CD8-positive, alpha-beta memory T cell (primary cell): Measurements from ENCODE around the gene ZNF518A. TPM values are rescaled to one million over a fixed set of nuclear protein-coding genes. Genes with fewer than 3 reads are reported as not detected.

ENCODE experiments used
- CTCF ChIA-PET: fragments of 350-600 bp; sonication (Branson Sonifier 250); formaldehyde crosslinking; loops from one replicate; lab custom pipeline; 2021; ENCODE audit warnings: antibody characterized with exemption; lab: Charles Lee
- POLR2A ChIA-PET: fragments of 350-600 bp; sonication (Branson Sonifier 250); formaldehyde crosslinking; loops from one replicate; lab custom pipeline; 2021; ENCODE audit warnings: antibody characterized with exemption; lab: Charles Lee
- DNase-seq, 5 donors: peaks; one replicate each; pipeline versions ENCODE4 v3.0.0 to v3.0.0-alpha.2; 2020 to 2022; ENCODE audit warnings: mixed read lengths in 1 of 5
- H3K27ac ChIP-seq: one replicate; pipeline ENCODE4 v1.7.0; 2013; ENCODE audit warnings: low read depth, mild to moderate bottlenecking, low read length, moderate library complexity
- H3K27me3 ChIP-seq: 2 replicates; pipeline ENCODE4 v1.7.0; 2013; ENCODE audit warnings: low read length, mild to moderate bottlenecking; ENCODE audit not compliant: insufficient read depth, poor library complexity, severe bottlenecking
- H3K36me3 ChIP-seq: 2 replicates; pipeline ENCODE4 v1.7.0; 2013; ENCODE audit warnings: mild to moderate bottlenecking, low read length, moderate library complexity; ENCODE audit not compliant: insufficient read depth
- H3K4me1 ChIP-seq: 2 replicates; pipeline ENCODE4 v1.7.0; 2013; ENCODE audit warnings: mild to moderate bottlenecking, low read length, moderate library complexity; ENCODE audit not compliant: insufficient read depth
- H3K4me3 ChIP-seq: 2 replicates; pipeline ENCODE4 v1.7.0; 2013; ENCODE audit warnings: mild to moderate bottlenecking, low read length
- H3K9me3 ChIP-seq: 2 replicates; pipeline ENCODE4 v1.7.0; 2013; ENCODE audit warnings: mild to moderate bottlenecking, low read length
- H3K27ac Mint-ChIP-seq, 8 donors: one replicate each; pipeline ENCODE4 v1.8.0; 2020 to 2021; ENCODE audit warnings: mixed read lengths in 8 of 8, mild to moderate bottlenecking in 6 of 8, inconsistent platforms in 3 of 8, moderate library complexity in 3 of 8
- H3K27me3 Mint-ChIP-seq, 2 donors: one replicate each; pipeline ENCODE4 v1.8.0; 2020 to 2021; ENCODE audit warnings: mixed read lengths in 2 of 2, mild to moderate bottlenecking in 1 of 2, moderate library complexity in 1 of 2
- H3K36me3 Mint-ChIP-seq, 3 donors: one replicate each; pipeline ENCODE4 v1.8.0; 2020 to 2021; ENCODE audit warnings: mixed read lengths in 3 of 3, inconsistent platforms in 1 of 3, mild to moderate bottlenecking in 1 of 3
- H3K4me1 Mint-ChIP-seq, 3 donors: one replicate each; pipeline ENCODE4 v1.8.0; 2020 to 2021; ENCODE audit warnings: mixed read lengths in 3 of 3, inconsistent platforms in 1 of 3, mild to moderate bottlenecking in 1 of 3
- H3K4me3 Mint-ChIP-seq, 7 donors: one replicate each; pipeline ENCODE4 v1.8.0; 2020 to 2021; ENCODE audit warnings: mixed read lengths in 7 of 7, mild to moderate bottlenecking in 6 of 7, moderate library complexity in 4 of 7, inconsistent platforms in 2 of 7
- H3K9me3 Mint-ChIP-seq, 5 donors: one replicate each; pipeline ENCODE4 v1.8.0; 2020 to 2022; ENCODE audit warnings: mixed read lengths in 5 of 5, mild to moderate bottlenecking in 3 of 5, moderate library complexity in 2 of 5, inconsistent platforms in 1 of 5
- polyA plus RNA-seq: library from polyadenylated mRNA; unstranded; fragments of 300-500 nt; fragmentation: Illumina TruSeq; gene quantifications from one replicate; pipeline ENCODE4 v1.2.3, GENCODE V29; 2021
- total RNA-seq, 2 experiments: library from RNA; stranded (reverse); gene quantifications; one replicate each; pipeline ENCODE4 v1.2.3, GENCODE V29; 2021

ZNF518A gene
- total and polyA plus RNA-seq, 3 experiments from 2014 or later, result 9.0 to 15.7 (median 15.0) TPM

DNA sequence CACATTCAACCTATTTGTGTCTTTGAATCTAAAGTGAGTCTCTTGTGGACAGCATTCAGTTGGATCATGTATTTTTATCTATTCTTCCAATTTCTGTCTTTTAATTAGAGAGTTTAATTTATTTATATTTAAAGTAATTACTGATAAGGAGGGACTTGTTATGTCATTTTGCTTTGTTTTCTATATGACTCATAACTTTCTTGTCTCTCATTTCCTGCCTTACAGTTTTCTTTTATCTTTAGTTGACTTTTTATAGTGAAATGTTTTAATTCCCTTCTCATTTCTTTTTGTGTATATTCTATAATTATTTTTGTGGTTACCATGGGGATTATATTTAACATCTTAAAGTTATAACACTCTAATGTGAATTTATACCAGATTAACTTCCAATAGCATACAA lies 7.3 kb upstream of the ZNF518A start:
- H3K27me3 ChIP-seq, result peaks cover 14% of the 10 kb centered on the region
- Mint-ChIP-seq H3K36me3 (peaks cover 0 to 6% (median 3%) of the 10 kb centered on the region in 3 donors), H3K4me3 (no peak overlapping the region), H3K27ac (no peak overlapping the region), H3K4me1 (no peaks in the 10 kb centered on the region), H3K27me3 (peaks cover 52 to 90% of the 10 kb centered on the region in 2 donors), H3K9me3 (peaks cover 0 to 3% (median 0%) of the 10 kb centered on the region in 5 donors)
- CTCF ChIA-PET, result no interaction called here
- H3K4me1 ChIP-seq, result no peaks in the 10 kb centered on the region
- no peaks in the 10 kb centered on the region for H3K36me3 ChIP-seq
- no peak overlapping the region for H3K27ac ChIP-seq
- no peak for DNase-seq
- POLR2A ChIA-PET, result no interaction called here
- H3K9me3 ChIP-seq, result no peaks in the 10 kb centered on the region
- H3K4me3 ChIP-seq, result no peak overlapping the region

DNA sequence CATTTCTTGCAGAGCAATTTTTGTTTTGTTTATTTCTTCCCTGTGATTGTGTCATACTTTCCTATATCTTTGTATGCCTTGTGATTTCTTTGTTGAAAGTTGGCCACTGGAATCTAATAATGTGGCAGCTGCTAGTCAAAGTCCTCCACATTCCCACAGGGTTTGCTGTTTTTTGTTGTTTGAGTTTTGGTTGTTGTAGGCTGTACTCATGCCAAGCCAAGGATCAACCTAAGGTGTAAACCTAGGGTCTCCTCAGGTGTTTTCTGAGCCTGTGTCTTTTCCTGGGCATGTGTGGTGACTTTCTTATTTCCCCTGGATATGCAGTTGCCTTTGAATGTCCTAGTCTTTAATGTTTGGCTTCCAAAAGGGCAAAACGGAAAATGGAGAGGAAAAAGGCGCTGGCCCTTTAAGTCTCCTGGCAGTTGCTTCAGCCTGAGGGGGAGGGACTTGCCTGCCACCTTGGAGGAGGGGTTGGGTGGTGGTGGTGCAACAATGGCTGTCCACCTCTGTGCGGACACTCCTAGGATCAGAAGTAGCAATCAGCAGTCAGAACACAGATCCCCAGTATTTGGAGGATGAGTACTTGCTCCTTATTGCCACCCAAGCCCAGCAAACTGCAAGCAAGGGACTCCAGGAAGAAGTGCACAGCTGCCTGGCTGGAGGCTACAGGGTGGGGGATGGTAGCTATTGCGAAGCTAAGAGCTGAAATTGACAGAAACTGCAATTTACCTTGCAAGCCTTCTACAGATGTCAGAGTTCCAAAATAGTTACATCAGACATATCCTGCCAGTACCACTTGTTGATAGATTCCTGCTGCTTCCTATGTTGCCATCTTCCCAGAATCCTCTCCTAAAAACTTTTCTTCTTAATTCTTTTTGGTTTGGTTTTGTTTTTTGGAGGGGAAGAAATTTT lies 5.6 kb upstream of the ZNF518A start:
- POLR2A ChIA-PET, result no interaction called here
- Histone ChIP-seq H3K9me3 (no peaks in the 10 kb centered on the region), H3K27ac (peak overlapping the region; percentile 39), H3K4me3 (no peak overlapping the region), H3K27me3 (peaks cover 16% of the 10 kb centered on the region), H3K4me1 (peaks cover 3% of the 10 kb centered on the region), H3K36me3 (no peaks in the 10 kb centered on the region)
- Mint-ChIP-seq H3K4me1 (peaks cover 3 to 5% (median 4%) of the 10 kb centered on the region in 3 donors), H3K27ac (peak overlapping the region in 1 of 8 donors; percentile 43), H3K27me3 (peaks cover 57 to 86% of the 10 kb centered on the region in 2 donors), H3K4me3 (no peak overlapping the region), H3K36me3 (peaks cover 2 to 10% (median 3%) of the 10 kb centered on the region in 3 donors), H3K9me3 (peaks cover 3 to 11% (median 5%) of the 10 kb centered on the region in 5 donors)
- CTCF ChIA-PET, result interaction anchor here (1.2 kb wide), 1 partner anchor 10 kb away, joined by 4 read pairs; no protein-coding TSS in a partner anchor
- no peak for DNase-seq

DNA sequence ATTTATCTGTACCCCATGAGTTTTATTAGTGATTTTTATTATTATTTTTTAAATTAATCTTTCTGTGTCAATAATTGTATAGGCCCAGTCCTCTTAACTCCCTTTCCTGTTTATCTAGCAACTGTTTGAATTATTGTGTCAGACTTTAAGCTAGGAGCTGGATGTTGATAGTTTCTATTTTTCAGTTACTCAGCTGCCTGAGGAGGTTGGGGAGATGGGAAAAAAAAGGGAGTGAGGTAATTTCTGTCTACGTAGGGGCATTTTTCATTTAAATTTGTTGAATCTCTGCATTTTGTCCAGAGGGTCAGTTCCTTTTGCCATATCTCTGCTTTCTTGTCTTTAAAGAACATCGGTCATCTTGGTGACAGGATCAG lies 5.0 kb upstream of the ZNF518A start:
- ChIA-PET CTCF (no interaction called here), POLR2A (no interaction called here)
- no peak for DNase-seq
- Histone ChIP-seq H3K36me3 (no peaks in the 10 kb centered on the region), H3K27me3 (peaks cover 16% of the 10 kb centered on the region), H3K4me1 (peaks cover 5% of the 10 kb centered on the region), H3K9me3 (no peaks in the 10 kb centered on the region), H3K27ac (peak overlapping the region; percentile 39), H3K4me3 (no peak overlapping the region)
- Mint-ChIP-seq H3K4me1 (peaks cover 8 to 11% (median 8%) of the 10 kb centered on the region in 3 donors), H3K36me3 (peaks cover 3 to 10% (median 9%) of the 10 kb centered on the region in 3 donors), H3K9me3 (peaks cover 3 to 15% (median 8%) of the 10 kb centered on the region in 5 donors), H3K27me3 (peaks cover 58 to 79% of the 10 kb centered on the region in 2 donors), H3K4me3 (no peak overlapping the region), H3K27ac (no peak overlapping the region)

DNA sequence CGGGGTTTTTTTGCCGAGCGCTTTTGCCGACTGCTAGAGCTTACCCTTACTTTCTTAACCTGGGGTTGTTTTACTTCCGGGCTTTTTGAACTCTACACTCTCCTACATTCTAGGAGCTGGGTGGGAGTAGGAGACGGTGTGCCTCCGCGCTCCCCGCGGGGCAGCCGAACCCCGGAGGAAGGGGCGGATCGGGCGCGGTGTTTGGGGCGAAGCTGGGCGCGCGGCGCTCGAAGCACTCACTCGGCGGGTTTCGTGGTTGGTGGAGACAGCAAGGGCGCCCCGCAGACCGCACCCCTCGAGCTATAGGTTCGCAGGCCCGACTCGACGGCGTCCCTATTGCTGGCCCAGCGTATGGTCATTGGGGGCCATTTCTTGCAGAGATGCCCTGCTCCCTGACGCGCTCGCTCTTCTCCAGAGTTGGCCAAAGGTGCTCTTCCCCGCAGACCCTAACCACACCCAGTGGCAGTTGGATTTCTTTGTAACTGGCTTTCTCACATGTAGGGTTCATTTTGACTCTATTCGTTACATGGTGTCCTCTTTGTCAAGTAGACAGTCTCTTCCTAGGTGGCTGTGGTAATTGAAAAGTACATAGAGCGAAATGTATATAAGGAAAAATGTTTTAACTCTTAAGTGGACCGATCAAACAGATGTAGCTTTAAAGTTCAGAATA lies 364 bp downstream of the ZNF518A start:
- Mint-ChIP-seq H3K27me3 (peaks cover 31 to 32% of the 10 kb centered on the region in 2 donors), H3K36me3 (peaks cover 15 to 41% (median 24%) of the 10 kb centered on the region in 3 donors), H3K4me1 (peaks cover 22 to 33% (median 28%) of the 10 kb centered on the region in 3 donors), H3K4me3 (peak overlapping the region; percentile 84 to 99 (median 95)), H3K9me3 (peaks cover 3 to 17% (median 8%) of the 10 kb centered on the region in 5 donors), H3K27ac (peak overlapping the region; percentile 97 to 99 (median 99))
- ChIA-PET CTCF (interaction anchor here (0.6 to 2.1 kb wide), 10 partner anchors 10 to 437 kb away, joined by 3 to 29 read pairs (median 5); partner anchors contain the start of genes CCNJ and TCTN3), POLR2A (interaction anchor here (0.6 to 2.4 kb wide), 7 partner anchors 27 to 437 kb away, joined by 3 to 112 read pairs (median 6); partner anchors contain the start of genes CC2D2B, CCNJ and TCTN3)
- peaks cover 13% of the 10 kb centered on the region for H3K27me3 ChIP-seq
- H3K9me3 ChIP-seq, result no peaks in the 10 kb centered on the region
- peak in 2 of 5 donors; percentile 52 to 64 for DNase-seq
- H3K27ac ChIP-seq, result peak overlapping the region; percentile 95
- peaks cover 9% of the 10 kb centered on the region for H3K36me3 ChIP-seq
- peaks cover 16% of the 10 kb centered on the region for H3K4me1 ChIP-seq
- H3K4me3 ChIP-seq, result peak overlapping the region; percentile 80

DNA sequence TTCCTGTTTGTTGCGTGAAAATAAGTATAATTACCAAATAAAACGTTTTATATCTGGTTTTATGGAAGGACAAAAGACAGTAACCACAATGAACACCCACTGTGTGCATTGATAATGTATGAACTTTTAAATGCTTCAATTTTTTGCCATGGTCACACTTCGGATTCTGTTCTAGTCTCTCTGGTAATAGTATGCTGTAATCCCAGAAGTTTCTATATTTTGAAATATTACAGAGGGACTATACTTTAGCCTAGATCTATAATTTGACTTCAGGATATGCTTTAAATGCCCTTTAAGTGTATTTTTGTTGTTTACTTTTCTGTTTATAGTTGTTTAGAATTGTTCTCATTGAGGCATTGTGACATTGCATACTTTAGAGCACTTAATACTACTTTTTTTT lies 1.5 kb downstream of the ZNF518A start:
- H3K36me3 ChIP-seq, result peaks cover 12% of the 10 kb centered on the region
- CTCF ChIA-PET, result no interaction called here
- no peak overlapping the region for H3K27ac ChIP-seq
- POLR2A ChIA-PET, result no interaction called here
- H3K9me3 ChIP-seq, result no peaks in the 10 kb centered on the region
- peaks cover 16% of the 10 kb centered on the region for H3K4me1 ChIP-seq
- DNase-seq, result no peak
- Mint-ChIP-seq H3K9me3 (peaks cover 3 to 17% (median 8%) of the 10 kb centered on the region in 5 donors), H3K27ac (peak overlapping the region in 1 of 8 donors; percentile 99), H3K4me3 (peak overlapping the region; percentile 15 to 97 (median 27)), H3K27me3 (peaks cover 19 to 28% of the 10 kb centered on the region in 2 donors), H3K36me3 (peaks cover 19 to 47% (median 28%) of the 10 kb centered on the region in 3 donors), H3K4me1 (peaks cover 22 to 33% (median 28%) of the 10 kb centered on the region in 3 donors)
- H3K27me3 ChIP-seq, result peaks cover 7% of the 10 kb centered on the region
- H3K4me3 ChIP-seq, result no peak overlapping the region

DNA sequence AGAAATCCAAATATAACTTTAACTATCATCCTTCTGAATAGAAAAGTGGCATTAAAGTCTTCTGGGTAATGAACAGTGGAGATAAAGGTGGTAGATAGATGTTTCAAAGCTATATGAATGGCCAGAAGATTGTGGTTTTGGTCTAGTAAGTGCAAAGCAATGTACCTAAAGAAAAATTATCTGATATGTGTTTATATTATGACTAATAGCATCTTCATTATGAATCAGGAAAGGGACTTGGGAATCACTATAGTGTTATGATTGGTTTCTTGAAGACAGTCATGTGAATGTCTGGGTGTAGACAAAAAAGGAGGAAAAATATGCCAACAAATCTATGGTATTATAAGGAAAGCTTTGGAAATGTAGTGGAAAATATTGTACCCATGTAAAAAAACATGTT lies 3.0 kb downstream of the ZNF518A start:
- peaks cover 21% of the 10 kb centered on the region for H3K36me3 ChIP-seq
- H3K36me3 Mint-ChIP-seq, result peaks cover 27 to 62% (median 30%) of the 10 kb centered on the region in 3 donors
- no peak overlapping the region for H3K27ac Mint-ChIP-seq
- no peaks in the 10 kb centered on the region for H3K9me3 ChIP-seq
- no peak overlapping the region for H3K4me3 Mint-ChIP-seq
- H3K4me1 ChIP-seq, result peaks cover 16% of the 10 kb centered on the region
- no peak overlapping the region for H3K27ac ChIP-seq
- no peak overlapping the region for H3K4me3 ChIP-seq
- H3K4me1 Mint-ChIP-seq, result peaks cover 22 to 41% (median 28%) of the 10 kb centered on the region in 3 donors
- peaks cover 3 to 17% (median 8%) of the 10 kb centered on the region in 5 donors for H3K9me3 Mint-ChIP-seq
- H3K27me3 ChIP-seq, result peaks cover 7% of the 10 kb centered on the region
- ChIA-PET POLR2A (no interaction called here), CTCF (no interaction called here)
- H3K27me3 Mint-ChIP-seq, result peaks cover 4 to 14% of the 10 kb centered on the region in 2 donors
- no peak for DNase-seq

GRCh38 chr10:96136810-96137209 lies 6.7 kb downstream of the ZNF518A start:
- no peak for DNase-seq
- CTCF ChIA-PET, result no interaction called here
- POLR2A ChIA-PET, result no interaction called here
- Histone ChIP-seq H3K4me3 (no peak overlapping the region), H3K27ac (no peak overlapping the region), H3K36me3 (peaks cover 23% of the 10 kb centered on the region), H3K4me1 (no peaks in the 10 kb centered on the region), H3K9me3 (no peaks in the 10 kb centered on the region), H3K27me3 (no peaks in the 10 kb centered on the region)
- Mint-ChIP-seq H3K27me3 (no peaks in the 10 kb centered on the region), H3K4me1 (peaks cover 4 to 13% (median 7%) of the 10 kb centered on the region in 3 donors), H3K36me3 (peaks cover 33 to 72% (median 41%) of the 10 kb centered on the region in 3 donors), H3K4me3 (no peak overlapping the region), H3K9me3 (no peaks in the 10 kb centered on the region), H3K27ac (no peak overlapping the region)
